Nephron (organoid): ENCODE data around the gene ATF7.
"Not testable (repeated sequence)": the region's sequence is repeated elsewhere in the genome, so short reads cannot be mapped to it uniquely, and the experiment has no call there.

Source experiments
- H3K27ac Mint-ChIP-seq, 3 experiments: 2 replicates each; pipeline ENCODE4 v1.8.0; 2020; ENCODE audit warnings: mixed read lengths in 3 of 3, mild to moderate bottlenecking in 2 of 3, moderate library complexity in 1 of 3
- H3K27me3 Mint-ChIP-seq: 2 replicates; pipeline ENCODE4 v1.8.0; 2021; ENCODE audit warnings: low read depth, mild to moderate bottlenecking, moderate library complexity, mixed read lengths
- H3K36me3 Mint-ChIP-seq: 2 replicates; pipeline ENCODE4 v1.8.0; 2020; ENCODE audit warnings: low read depth, mixed read lengths
- H3K4me1 Mint-ChIP-seq: 2 replicates; pipeline ENCODE4 v1.8.0; 2020; ENCODE audit warnings: mixed read lengths
- H3K4me3 Mint-ChIP-seq, 3 experiments: 2 replicates each; pipeline ENCODE4 v1.8.0; 2020; ENCODE audit warnings: mild to moderate bottlenecking in 3 of 3, mixed read lengths in 3 of 3, moderate library complexity in 2 of 3
- H3K9me3 Mint-ChIP-seq: 2 replicates; pipeline ENCODE4 v1.8.0; 2020; ENCODE audit warnings: mixed read lengths
- CTCF ChIP-seq, 3 experiments: fragments of 200-600 bp; sonication (generic); IDR thresholded peaks; one replicate each; pipeline ENCODE4 v1.5.0; 2021; ENCODE audit warnings: antibody characterized with exemption in 3 of 3; ENCODE audit not compliant: unreplicated experiment in 3 of 3

Gene ATF7

GRCh38 chr12:53653595-53653994 is 27.4 kb upstream of the ATF7 start:
- H3K4me3 Mint-ChIP-seq: no peak overlapping the region
- no peaks in the 10 kb centered on the region for H3K9me3 Mint-ChIP-seq
- no peaks in the 10 kb centered on the region for H3K36me3 Mint-ChIP-seq
- no peak for TF ChIP-seq CTCF (IDR thresholded peaks at IDR 0.05; ENCODE audit: unreplicated experiment in 3 of 3)
- H3K27ac Mint-ChIP-seq: no peak overlapping the region
- peaks cover 15% of the 10 kb centered on the region for H3K4me1 Mint-ChIP-seq
- no peaks in the 10 kb centered on the region for H3K27me3 Mint-ChIP-seq

DNA sequence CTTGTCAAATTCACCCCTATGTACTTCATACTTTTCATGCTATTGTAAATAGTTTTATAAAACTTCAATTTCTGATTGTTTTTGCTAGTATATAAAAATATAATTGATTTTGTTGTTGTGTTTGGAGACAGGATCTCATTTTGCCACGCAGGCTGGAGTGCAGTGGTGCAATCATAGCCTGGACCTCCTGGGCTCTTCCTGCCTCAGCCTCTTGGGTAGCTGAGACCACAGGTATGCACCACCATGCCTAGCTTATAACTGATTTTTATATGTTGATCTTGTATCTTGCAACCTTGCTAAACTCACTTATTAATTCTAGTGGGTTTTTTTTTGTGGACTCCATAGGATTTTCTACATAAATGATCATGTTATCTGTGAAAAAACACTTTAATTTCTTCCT is 26.2 kb upstream of the ATF7 start:
- no peak for TF ChIP-seq CTCF (IDR thresholded peaks at IDR 0.05; ENCODE audit: unreplicated experiment in 3 of 3)
- Mint-ChIP-seq H3K27me3 (no peaks in the 10 kb centered on the region), H3K27ac (no peak overlapping the region), H3K36me3 (no peaks in the 10 kb centered on the region), H3K9me3 (no peaks in the 10 kb centered on the region), H3K4me3 (no peak overlapping the region), H3K4me1 (peaks cover 11% of the 10 kb centered on the region)

DNA sequence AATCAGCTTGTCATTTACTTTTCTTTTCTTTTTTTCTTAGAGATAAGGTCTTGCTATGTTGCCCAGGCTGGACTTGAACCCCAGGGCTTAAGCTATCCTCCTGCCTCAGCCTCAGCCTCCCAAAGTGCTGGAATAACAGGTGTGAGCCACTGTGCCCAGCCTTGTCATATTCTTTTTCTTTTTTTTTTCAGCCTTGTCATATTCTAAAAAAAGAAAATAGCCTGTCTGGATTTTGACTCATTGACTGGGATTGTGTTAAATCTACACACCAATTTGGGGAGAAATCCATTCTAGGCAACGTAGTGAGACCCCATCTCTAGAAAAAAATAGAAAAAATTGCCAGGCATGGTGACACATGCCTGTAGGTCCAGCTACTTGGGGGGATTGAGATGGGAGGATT is 25.6 kb upstream of the ATF7 start:
- H3K27ac Mint-ChIP-seq: no peak overlapping the region

DNA sequence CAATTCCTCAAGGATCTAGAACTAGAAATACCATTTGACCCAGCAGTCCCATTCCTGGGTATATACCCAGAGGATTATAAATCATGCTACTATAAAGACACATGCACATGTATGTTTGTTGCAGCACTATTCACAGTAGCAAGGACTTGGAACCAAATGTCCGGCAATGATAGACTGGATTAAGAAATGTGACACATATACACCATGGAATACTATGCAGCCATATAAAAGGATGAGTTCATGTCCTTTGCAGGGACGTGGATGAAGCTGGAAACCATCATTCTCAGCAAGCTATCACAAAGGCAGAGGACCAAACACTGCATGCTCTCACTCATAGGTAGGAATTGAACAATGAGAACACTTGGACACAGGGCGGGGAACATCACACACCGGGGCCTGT is 20.1 kb upstream of the ATF7 start:
- not testable (repeated sequence) for H3K4me3 Mint-ChIP-seq, H3K4me1 Mint-ChIP-seq, H3K27ac Mint-ChIP-seq, H3K36me3 Mint-ChIP-seq, H3K9me3 Mint-ChIP-seq, H3K27me3 Mint-ChIP-seq

More for the DNA sequence above, 25.6 kb upstream of the ATF7 start:
- Mint-ChIP-seq H3K9me3 (no peaks in the 10 kb centered on the region), H3K27me3 (no peaks in the 10 kb centered on the region), H3K4me3 (no peak overlapping the region), H3K4me1 (peaks cover 6% of the 10 kb centered on the region), H3K36me3 (no peaks in the 10 kb centered on the region)
- TF ChIP-seq CTCF (IDR thresholded peaks at IDR 0.05; ENCODE audit: unreplicated experiment in 3 of 3): no peak

DNA sequence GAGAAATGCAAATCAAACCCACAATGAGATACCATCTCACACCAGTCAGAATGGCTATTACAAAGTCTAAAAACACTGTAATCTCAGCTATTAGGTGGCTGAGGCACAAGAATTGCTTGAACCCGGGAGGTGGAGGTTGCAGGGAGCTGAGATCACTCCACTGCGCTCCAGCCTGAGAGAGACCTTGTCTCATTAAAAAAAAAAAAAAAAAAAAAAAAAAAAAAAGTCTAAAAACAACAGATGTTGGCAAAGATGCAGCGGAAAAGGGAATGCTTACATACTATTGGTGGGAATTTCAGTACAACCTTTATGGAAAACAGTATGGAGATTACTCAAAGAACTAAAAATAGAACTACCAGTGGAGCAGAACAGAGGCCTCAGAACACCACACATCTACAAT is 19.0 kb upstream of the ATF7 start:
- Mint-ChIP-seq H3K36me3 (no peaks in the 10 kb centered on the region), H3K27me3 (no peaks in the 10 kb centered on the region), H3K9me3 (peaks cover 5% of the 10 kb centered on the region), H3K4me3 (no peak overlapping the region), H3K4me1 (peaks cover 4% of the 10 kb centered on the region), H3K27ac (no peak overlapping the region)
- TF ChIP-seq CTCF (IDR thresholded peaks at IDR 0.05; ENCODE audit: unreplicated experiment in 3 of 3): no peak

DNA sequence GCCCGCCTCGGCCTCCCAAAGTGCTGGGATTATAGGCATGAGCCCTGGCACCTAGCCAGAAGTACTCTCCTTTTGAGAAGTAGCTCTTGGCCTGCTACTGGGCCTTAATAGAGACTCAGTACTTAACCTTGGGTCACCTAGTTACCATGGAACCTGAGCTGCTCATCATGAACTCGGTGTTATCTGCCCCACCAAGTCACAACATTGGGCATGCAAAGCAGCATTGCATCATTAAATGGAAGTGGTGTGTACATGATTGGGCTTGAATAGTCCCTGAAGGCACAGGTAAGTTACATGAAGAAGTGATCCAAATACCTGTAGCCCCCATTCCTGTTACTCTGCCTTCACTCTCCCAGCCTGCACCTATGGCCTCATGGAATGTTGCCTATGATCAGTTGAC is 18.0 kb upstream of the ATF7 start:
- H3K27me3 Mint-ChIP-seq: no peaks in the 10 kb centered on the region
- H3K27ac Mint-ChIP-seq: no peak overlapping the region
- no peak for TF ChIP-seq CTCF (IDR thresholded peaks at IDR 0.05; ENCODE audit: unreplicated experiment in 3 of 3)
- no peaks in the 10 kb centered on the region for H3K4me1 Mint-ChIP-seq
- peaks cover 5% of the 10 kb centered on the region for H3K9me3 Mint-ChIP-seq
- H3K36me3 Mint-ChIP-seq: no peaks in the 10 kb centered on the region
- no peak overlapping the region for H3K4me3 Mint-ChIP-seq
